Effector memory CD8-positive, alpha-beta T cell (primary cell): ENCODE results near the gene PRKN.

Source experiments
- ATAC-seq: fragments of 150-1000 bp; cut with Tn5 transposase; replicated peaks from 2 replicates; pipeline ENCODE4 v1.10.0; 2021; ENCODE audit warnings: mild to moderate bottlenecking, moderate library complexity
- DNase-seq, 3 experiments: peaks; one replicate each; pipeline ENCODE4 v3.0.0; 2021
- H3K27ac Mint-ChIP-seq, 2 donors: one replicate each; pipeline ENCODE4 v1.8.0; 2022; ENCODE audit warnings: mild to moderate bottlenecking in 2 of 2, mixed read lengths in 2 of 2, moderate library complexity in 2 of 2
- H3K27me3 Mint-ChIP-seq, 2 donors: one replicate each; pipeline ENCODE4 v1.8.0; 2022; ENCODE audit warnings: mixed read lengths in 2 of 2
- H3K36me3 Mint-ChIP-seq: one replicate; pipeline ENCODE4 v1.8.0; 2022; ENCODE audit warnings: mild to moderate bottlenecking, moderate library complexity, mixed read lengths; ENCODE audit not compliant: insufficient read depth
- H3K4me1 Mint-ChIP-seq, 2 donors: one replicate each; pipeline ENCODE4 v1.8.0; 2022; ENCODE audit warnings: low read depth in 2 of 2, mixed read lengths in 2 of 2
- H3K4me3 Mint-ChIP-seq, 2 donors: one replicate each; pipeline ENCODE4 v1.8.0; 2022; ENCODE audit warnings: mild to moderate bottlenecking in 2 of 2, mixed read lengths in 2 of 2, moderate library complexity in 2 of 2
- H3K9me3 Mint-ChIP-seq, 2 donors: one replicate each; pipeline ENCODE4 v1.8.0; 2022; ENCODE audit warnings: mixed read lengths in 2 of 2

Gene PRKN

GRCh38 chr6:161622779-161623178 is 1104.8 kb downstream of the PRKN start:
- H3K36me3 Mint-ChIP-seq = peaks cover 3% of the 10 kb centered on the region
- no peak overlapping the region for H3K27ac Mint-ChIP-seq
- peaks cover 0 to 2% of the 10 kb centered on the region in 2 donors for H3K4me1 Mint-ChIP-seq
- H3K9me3 Mint-ChIP-seq = no peaks in the 10 kb centered on the region
- H3K4me3 Mint-ChIP-seq = no peak overlapping the region
- peaks cover 0 to 20% of the 10 kb centered on the region in 2 donors for H3K27me3 Mint-ChIP-seq
- ATAC-seq (no peak), DNase-seq (no peak)

- peaks cover 0 to 20% of the 10 kb centered on the region in 2 donors for H3K27me3 Mint-ChIP-seq
- H3K4me3 Mint-ChIP-seq = no peak overlapping the region
- no peak for DNase-seq
- H3K9me3 Mint-ChIP-seq = no peaks in the 10 kb centered on the region
- H3K36me3 Mint-ChIP-seq = peaks cover 3% of the 10 kb centered on the region
- no peak overlapping the region for H3K27ac Mint-ChIP-seq
- ATAC-seq = no peak
- peaks cover 0 to 2% of the 10 kb centered on the region in 2 donors for H3K4me1 Mint-ChIP-seq
These were observed 1108.6 kb downstream of the PRKN start for GRCh38 chr6:161618831-161619454.

- ATAC-seq (no peak), DNase-seq (no peak)
- Mint-ChIP-seq H3K36me3 (no peaks in the 10 kb centered on the region), H3K27ac (no peak overlapping the region), H3K27me3 (no peaks in the 10 kb centered on the region), H3K4me1 (no peaks in the 10 kb centered on the region), H3K4me3 (no peak overlapping the region), H3K9me3 (peaks cover 0 to 2% of the 10 kb centered on the region in 2 donors)
These were observed 1113.9 kb downstream of the PRKN start for GRCh38 chr6:161613711-161614110.

GRCh38 chr6:161608771-161609170 is 1118.8 kb downstream of the PRKN start:
- Mint-ChIP-seq H3K4me3 (no peak overlapping the region), H3K36me3 (no peaks in the 10 kb centered on the region), H3K4me1 (no peaks in the 10 kb centered on the region), H3K9me3 (peaks cover 0 to 2% of the 10 kb centered on the region in 2 donors), H3K27me3 (peaks cover 0 to 8% of the 10 kb centered on the region in 2 donors), H3K27ac (no peak overlapping the region)
- DNase-seq = no peak
- ATAC-seq = no peak

- Mint-ChIP-seq H3K27me3 (peaks cover 0 to 8% of the 10 kb centered on the region in 2 donors), H3K4me3 (no peak overlapping the region), H3K9me3 (peaks cover 0 to 4% of the 10 kb centered on the region in 2 donors), H3K4me1 (no peaks in the 10 kb centered on the region), H3K27ac (no peak overlapping the region), H3K36me3 (no peaks in the 10 kb centered on the region)
- DNase-seq = no peak
- no peak for ATAC-seq
These were observed 1119.8 kb downstream of the PRKN start for GRCh38 chr6:161607696-161608297.

- Mint-ChIP-seq H3K36me3 (no peaks in the 10 kb centered on the region), H3K27me3 (peaks cover 0 to 8% of the 10 kb centered on the region in 2 donors), H3K27ac (no peak overlapping the region), H3K9me3 (peaks cover 0 to 2% of the 10 kb centered on the region in 2 donors), H3K4me3 (no peak overlapping the region), H3K4me1 (no peaks in the 10 kb centered on the region)
- DNase-seq (no peak), ATAC-seq (no peak)
These were observed 1125.2 kb downstream of the PRKN start for GRCh38 chr6:161602359-161602758.

- no peaks in the 10 kb centered on the region for H3K27me3 Mint-ChIP-seq
- no peak for ATAC-seq
- DNase-seq = no peak
- no peak overlapping the region for H3K27ac Mint-ChIP-seq
- no peaks in the 10 kb centered on the region for H3K4me1 Mint-ChIP-seq
- H3K36me3 Mint-ChIP-seq = no peaks in the 10 kb centered on the region
- peaks cover 0 to 2% of the 10 kb centered on the region in 2 donors for H3K9me3 Mint-ChIP-seq
- no peak overlapping the region for H3K4me3 Mint-ChIP-seq
These were observed 1128.7 kb downstream of the PRKN start for GRCh38 chr6:161598896-161599295.

- Mint-ChIP-seq H3K4me1 (no peaks in the 10 kb centered on the region), H3K27me3 (peaks cover 0 to 5% of the 10 kb centered on the region in 2 donors), H3K27ac (no peak overlapping the region), H3K4me3 (no peak overlapping the region), H3K9me3 (no peaks in the 10 kb centered on the region), H3K36me3 (no peaks in the 10 kb centered on the region)
- no peak for ATAC-seq
- no peak for DNase-seq
These were observed 1130.6 kb downstream of the PRKN start for GRCh38 chr6:161596807-161597520.

GRCh38 chr6:161594412-161594811 is 1133.2 kb downstream of the PRKN start:
- H3K36me3 Mint-ChIP-seq = no peaks in the 10 kb centered on the region
- ATAC-seq (no peak), DNase-seq (no peak)
- no peak overlapping the region for H3K4me3 Mint-ChIP-seq
- H3K27ac Mint-ChIP-seq = no peak overlapping the region
- no peaks in the 10 kb centered on the region for H3K4me1 Mint-ChIP-seq
- peaks cover 0 to 5% of the 10 kb centered on the region in 2 donors for H3K27me3 Mint-ChIP-seq
- H3K9me3 Mint-ChIP-seq = no peaks in the 10 kb centered on the region

- Mint-ChIP-seq H3K9me3 (no peaks in the 10 kb centered on the region), H3K36me3 (no peaks in the 10 kb centered on the region), H3K4me1 (no peaks in the 10 kb centered on the region), H3K27me3 (peaks cover 0 to 5% of the 10 kb centered on the region in 2 donors), H3K27ac (no peak overlapping the region), H3K4me3 (no peak overlapping the region)
- no peak for DNase-seq
- peak; percentile 46 for ATAC-seq
These were observed 1136.5 kb downstream of the PRKN start for GRCh38 chr6:161590961-161591627.

GRCh38 chr6:161586887-161587286 is 1140.7 kb downstream of the PRKN start:
- H3K27ac Mint-ChIP-seq = no peak overlapping the region

GRCh38 chr6:161584621-161585340 is 1142.8 kb downstream of the PRKN start:
- Mint-ChIP-seq H3K9me3 (peaks cover 0 to 3% of the 10 kb centered on the region in 2 donors), H3K36me3 (no peaks in the 10 kb centered on the region), H3K27ac (no peak overlapping the region), H3K4me3 (no peak overlapping the region), H3K4me1 (no peaks in the 10 kb centered on the region), H3K27me3 (no peaks in the 10 kb centered on the region)
- DNase-seq (no peak), ATAC-seq (no peak)

More at GRCh38 chr6:161586887-161587286, 1140.7 kb downstream of the PRKN start:
- Mint-ChIP-seq H3K27me3 (no peaks in the 10 kb centered on the region), H3K4me3 (no peak overlapping the region), H3K4me1 (no peaks in the 10 kb centered on the region), H3K36me3 (no peaks in the 10 kb centered on the region), H3K9me3 (peaks cover 0 to 3% of the 10 kb centered on the region in 2 donors)
- ATAC-seq (no peak), DNase-seq (no peak)

- H3K4me3 Mint-ChIP-seq = no peak overlapping the region
These were observed 1143.5 kb downstream of the PRKN start for GRCh38 chr6:161584051-161584450.

More at GRCh38 chr6:161584051-161584450, 1143.5 kb downstream of the PRKN start:
- peaks cover 0 to 3% of the 10 kb centered on the region in 2 donors for H3K9me3 Mint-ChIP-seq
- H3K4me1 Mint-ChIP-seq = no peaks in the 10 kb centered on the region
- no peaks in the 10 kb centered on the region for H3K27me3 Mint-ChIP-seq
- DNase-seq (no peak), ATAC-seq (no peak)
- H3K36me3 Mint-ChIP-seq = no peaks in the 10 kb centered on the region
- no peak overlapping the region for H3K27ac Mint-ChIP-seq
